K562 (cell line): ENCODE measurements around the gene ALG9. TPM values are rescaled to one million over a fixed set of nuclear protein-coding genes. Genes with fewer than 3 reads are reported as not detected.

Source experiments
- ATAC-seq: fragments of 200-7000 bp; cut with Tn5 transposase; 3 replicates; pipeline ENCODE4 v1.9.1; 2020; ENCODE audit warnings: moderate library complexity
- BruUV-seq: library from RNA; stranded (reverse); fragments of 400-500 nt; replicated peaks from 2 replicates; lab custom pipeline; 2021; lab: Mats Ljungman, UMichigan
- CTCF ChIA-PET: fragments of 300-600 bp; formaldehyde crosslinking; extraction: SDS; loops from one replicate; lab custom pipeline; 2021; ENCODE audit warnings: low intra/inter-chr PET ratio; lab: Yijun Ruan, JAX
- POLR2A ChIA-PET: fragments of 300-600, 350-650 bp; sonication (Branson Sonifier 250); formaldehyde crosslinking; extraction: SDS; loops from one replicate; lab custom pipeline; 2021; ENCODE audit warnings: antibody characterized with exemption, inconsistent platforms; lab: Yijun Ruan, JAX
- DNase-seq, 4 experiments: peaks; one replicate each; pipeline versions ENCODE4 v3.0.0 to v3.0.0-alpha.2; 2011 to 2018; ENCODE audit warnings: low spot score in 3 of 4, mixed read lengths in 3 of 4; ENCODE audit errors: extremely low read depth in 1 of 4
- FAIRE-seq: peaks from 2 replicates; lab custom pipeline; 2011; peaks lifted over from hg19 to GRCh38; lab: Jason Lieb, UNC
- H2AFZ ChIP-seq: 2 replicates; pipeline ENCODE4 v1.6.0; 2011; ENCODE audit warnings: low read depth, low read length, control low read depth, inconsistent platforms
- H3K27ac ChIP-seq: fragments of 200-600 bp; 3 replicates; pipeline ENCODE4 v1.8.0; 2011; ENCODE audit warnings: low read depth, mild to moderate bottlenecking, control low read depth, inconsistent platforms, low read length, moderate library complexity, mixed read lengths; ENCODE audit errors: extremely low read depth
- H3K27me3 ChIP-seq, 2 experiments: fragments of 300-600 bp in 1 of 2; 2 replicates in 1 of 2; 3 replicates in 1 of 2; pipeline versions ENCODE4 v1.6.0 to v1.8.0; 2011; ENCODE audit warnings: inconsistent platforms in 2 of 2, low read length in 2 of 2, mild to moderate bottlenecking in 1 of 2, mixed read lengths in 1 of 2, moderate library complexity in 1 of 2; ENCODE audit not compliant: control insufficient read depth in 2 of 2, insufficient read depth in 2 of 2
- H3K36me3 ChIP-seq: fragments of 300-600 bp; 3 replicates; pipeline ENCODE4 v1.8.0; 2011; ENCODE audit warnings: mild to moderate bottlenecking, low read length, inconsistent platforms; ENCODE audit not compliant: control insufficient read depth, insufficient read depth
- H3K4me1 ChIP-seq, 2 experiments: fragments of 200-600 bp in 1 of 2; replicated peaks in 1 of 2; 2 replicates in 1 of 2; 3 replicates in 1 of 2; pipeline versions ENCODE4 v1.5.1 to v1.8.0; 2011; ENCODE audit warnings: inconsistent platforms in 2 of 2, low read length in 2 of 2, mild to moderate bottlenecking in 1 of 2, mixed read lengths in 1 of 2, moderate library complexity in 1 of 2; ENCODE audit not compliant: control insufficient read depth in 2 of 2, insufficient read depth in 2 of 2
- H3K4me2 ChIP-seq: 2 replicates; pipeline ENCODE4 v1.6.1; 2011; ENCODE audit warnings: low read length, control low read depth, inconsistent platforms, mixed read lengths; ENCODE audit not compliant: insufficient read depth
- H3K4me3 ChIP-seq: fragments of 200-600 bp; sonication (generic), shearing (Covaris generic); 2 replicates; pipeline ENCODE4 v1.5.1; 2016; ENCODE audit warnings: control low read depth, inconsistent platforms
- H3K79me2 ChIP-seq: fragments of 200-600 bp; 3 replicates; pipeline ENCODE4 v1.8.0; 2011; ENCODE audit warnings: low read length, inconsistent platforms; ENCODE audit not compliant: control insufficient read depth, insufficient read depth
- H3K9ac ChIP-seq, 2 experiments: 2 replicates each; pipeline versions ENCODE4 v1.6.0 to v1.6.1; 2011; ENCODE audit warnings: low read depth in 2 of 2, low read length in 2 of 2, control low read depth in 1 of 2, inconsistent platforms in 1 of 2, mild to moderate bottlenecking in 1 of 2, mixed read lengths in 1 of 2; ENCODE audit not compliant: insufficient read depth in 1 of 2
- H3K9me1 ChIP-seq: one replicate; pipeline ENCODE4 v1.6.0; 2011; ENCODE audit warnings: inconsistent platforms, mild to moderate bottlenecking, low read length, moderate library complexity; ENCODE audit not compliant: control insufficient read depth, insufficient read depth
- H3K9me3 ChIP-seq: replicated peaks from 2 replicates; pipeline ENCODE4 v1.5.1; 2011; ENCODE audit warnings: low read depth, low read length, inconsistent platforms; ENCODE audit not compliant: control insufficient read depth, insufficient read depth
- H4K20me1 ChIP-seq: replicated peaks from 2 replicates; pipeline ENCODE4 v1.6.1; 2011; ENCODE audit warnings: low read length, inconsistent platforms, mixed read lengths; ENCODE audit not compliant: control insufficient read depth, insufficient read depth
- DACH1 ChIP-seq: fragments of 450-650 bp; IDR thresholded peaks from 2 replicates; pipeline ENCODE4 v1.6.1; 2018; ENCODE audit not compliant: partially characterized antibody
- EP400 ChIP-seq: fragments of 450-650 bp; IDR thresholded peaks from 2 replicates; pipeline ENCODE4 v1.6.1; 2017; ENCODE audit warnings: antibody characterized with exemption, mild to moderate bottlenecking, moderate library complexity
- FOXJ2 ChIP-seq: fragments of 200-800 bp; sonication (Bioruptor generic); IDR thresholded peaks from 2 replicates; pipeline ENCODE4 v1.6.1; 2016; ENCODE audit warnings: missing genetic modification characterization, missing compliant biosample characterization
- HDAC8 ChIP-seq: fragments of 450-650 bp; IDR thresholded peaks from 2 replicates; pipeline ENCODE4 v1.6.1; 2016; ENCODE audit warnings: mild to moderate bottlenecking, missing genetic modification characterization, moderate library complexity, missing compliant biosample characterization
- HNRNPH1 ChIP-seq: fragments of 200-400 bp; formaldehyde crosslinking; optimal IDR thresholded peaks from 2 replicates; pipeline ENCODE3; 2017; ENCODE audit warnings: low read depth, mild to moderate bottlenecking, low read length, moderate library complexity
- HOMEZ ChIP-seq: fragments of 250-450 bp; sonication (Bioruptor Pico); IDR thresholded peaks from 2 replicates; pipeline ENCODE4 v1.4.0; 2020; ENCODE audit warnings: mild to moderate bottlenecking, moderate library complexity
- HSF4 ChIP-seq: fragments of 250-450 bp; sonication (Bioruptor Pico); IDR thresholded peaks from 2 replicates; pipeline ENCODE4 v2.1.2; 2022; ENCODE audit warnings: mild to moderate bottlenecking, moderate library complexity, borderline replicate concordance
- POLR2AphosphoS2 ChIP-seq: IDR thresholded peaks from 2 replicates; pipeline ENCODE4 v1.6.1; 2012; ENCODE audit warnings: low read length, improper control_type of control experiment
- SIRT6 ChIP-seq: IDR thresholded peaks from one replicate; pipeline ENCODE4 v1.6.1; 2012; ENCODE audit warnings: low read depth, mild to moderate bottlenecking, control low read depth, inconsistent platforms, low read length, moderate library complexity
- STAT5A ChIP-seq: IDR thresholded peaks from 2 replicates; pipeline ENCODE4 v1.6.1; 2012; ENCODE audit warnings: low read length, inconsistent platforms, borderline replicate concordance
- TRIM24 ChIP-seq, 2 experiments: fragments of 450-650 bp; IDR thresholded peaks; 2 replicates each; pipeline ENCODE4 v1.6.1; 2016
- UBTF ChIP-seq, 2 experiments: IDR thresholded peaks; 2 replicates each; pipeline ENCODE4 v1.6.1; 2012; ENCODE audit warnings: improper control_type of control experiment in 2 of 2, low read depth in 2 of 2, low read length in 2 of 2, borderline replicate concordance in 1 of 2
- USF2 ChIP-seq: sonication (generic); formaldehyde crosslinking; IDR thresholded peaks from 2 replicates; pipeline ENCODE4 v1.5.0; 2020; ENCODE audit warnings: missing genetic modification reagents
- WHSC1 ChIP-seq: IDR thresholded peaks from one replicate; pipeline ENCODE4 v1.6.1; 2012; ENCODE audit warnings: low read length, control low read depth, inconsistent platforms
- ZNF280A ChIP-seq: fragments of 450-650 bp; IDR thresholded peaks from 2 replicates; pipeline ENCODE4 v1.6.1; 2018; ENCODE audit warnings: mild to moderate bottlenecking, low read depth; ENCODE audit not compliant: partially characterized antibody
- ZNF639 ChIP-seq, 2 experiments: fragments of 200-800 bp in 1 of 2; sonication (Bioruptor generic) in 1 of 2; sonication (generic) in 1 of 2; formaldehyde crosslinking in 1 of 2; IDR thresholded peaks in 1 of 2; conservative IDR thresholded peaks in 1 of 2; 2 replicates each; pipeline versions ENCODE4 v1.5.0 to v1.6.1; 2016 to 2020; ENCODE audit warnings: missing compliant biosample characterization in 1 of 2, missing genetic modification characterization in 1 of 2, missing genetic modification reagents in 1 of 2
- WGBS: fragments of 100-300 bp; shearing (Covaris generic); methylation state at CpG from one replicate; pipeline ENCODE4 v1.1.6; 2016; ENCODE audit warnings: low coverage, mixed read lengths; ENCODE audit not compliant: insufficient coverage; ENCODE audit errors: missing lambda C conversion rate; 5-methylcytosine and 5-hydroxymethylcytosine counted together
- in situ Hi-C: fragments of 300-500 bp; cut with MboI; formaldehyde crosslinking; loops from 4 replicates; pipeline ENCODE4 v1.15.0; 2018; ENCODE audit warnings: inconsistent platforms, mixed read lengths
- intact Hi-C: fragments of 100-400 bp; cut with micrococcal nuclease; formaldehyde crosslinking; loops from 2 replicates; pipeline ENCODE4 v1.14.2; 2022
- polyA plus RNA-seq, 8 experiments: library from polyadenylated mRNA; depleted of rRNA in 4 of 8; stranded (reverse) in 5 of 8; unstranded in 3 of 8; fragments of >200 nt; fragmentation: Nextera tagmentation in 2 of 8; fragmentation: Illumina TruSeq in 1 of 8; extraction: Ambion mirVana in 2 of 8; extraction: Trizol in 1 of 8; gene quantifications; 2 replicates each; pipeline versions ENCODE4 v1.2.1 to v1.2.3, GENCODE V29; 2011 to 2014; ENCODE audit warnings: inconsistent platforms in 1 of 8, missing spikeins in 1 of 8
- total RNA-seq, 7 experiments: library from RNA; depleted of rRNA in 6 of 7; stranded (reverse); fragments of >200 nt in 6 of 7; fragmentation: Illumina TruSeq in 2 of 7; extraction: Trizol in 2 of 7; gene quantifications; 2 replicates each; pipeline versions ENCODE4 v1.2.1 to v1.2.3, GENCODE V29; 2011 to 2021; ENCODE audit warnings: low replicate concordance in 1 of 7

ALG9 gene
- total and polyA plus RNA-seq, 9 of the 15 experiments (the other 6 are each of a cell fraction or from before 2014, with no cell fraction given): 11.5 to 40.5 (median 24.9) TPM

GRCh38 chr11:111815489-111815888 is 55.9 kb downstream of the ALG9 start:
- no TSS peak for BruUV-seq
- Histone ChIP-seq H3K9me1 (no peaks in the 10 kb centered on the region), H2AFZ (no peak overlapping the region), H3K4me2 (no peak overlapping the region), H3K4me3 (no peak overlapping the region), H3K79me2 (no peaks in the 10 kb centered on the region), H3K4me1 (no peaks in the 10 kb centered on the region), H4K20me1 (no peaks in the 10 kb centered on the region), H3K27ac (no peak overlapping the region), H3K9me3 (no peaks in the 10 kb centered on the region), H3K36me3 (no peaks in the 10 kb centered on the region), H3K9ac (no peak overlapping the region), H3K27me3 (no peaks in the 10 kb centered on the region)
- intact Hi-C loops: no loop called here
- ATAC-seq: no peak
- DNase-seq: no peak
- CTCF ChIA-PET: no interaction called here
- POLR2A ChIA-PET: no interaction called here
- no peak for FAIRE-seq
- 48% methylated on average over 1 of the region's 1 CpG for WGBS
- in situ Hi-C loops: no loop called here
- no peak for TF ChIP-seq WHSC1
- no peak for TF ChIP-seq DACH1
- no peak for TF ChIP-seq UBTF (IDR thresholded peaks at IDR 0.05; ENCODE audit: borderline replicate concordance in 1 of 2, low read depth in 2 of 2, low read length in 2 of 2)
- TF ChIP-seq USF2: no peak
- no peak for TF ChIP-seq SIRT6
- no peak for TF ChIP-seq HDAC8 (tag)
- TF ChIP-seq HSF4 (CRISPR knock-in tag): no peak
- no peak for TF ChIP-seq TRIM24 (IDR thresholded peaks at IDR 0.05)
- TF ChIP-seq FOXJ2 (tag): no peak
- TF ChIP-seq ZNF280A: no peak
- TF ChIP-seq POLR2AphosphoS2: no peak
- TF ChIP-seq EP400: no peak
- no peak for TF ChIP-seq ZNF639 (CRISPR knock-in tag; conservative IDR thresholded peaks at IDR 0.05 in 1 of 2, IDR thresholded peaks at IDR 0.05 in 1 of 2)
- TF ChIP-seq HOMEZ (CRISPR knock-in tag): no peak
- no peak for TF ChIP-seq STAT5A
- TF ChIP-seq HNRNPH1: no peak
